SIG-M5 treated with dmso at 0.1 percent for 504 hours (cell line): ENCODE data around the gene L3MBTL4.

Experiments used
- DNase-seq: peaks from one replicate; lab custom pipeline; 2025; ENCODE audit not compliant: unreplicated experiment; lab: John Stamatoyannopoulos, UW

L3MBTL4 gene

GRCh38 chr18:6255886-6256285 is 158.8 kb downstream of the L3MBTL4 start:
- no peak for DNase-seq

- no peak for DNase-seq
These were observed 159.5 kb downstream of the L3MBTL4 start for GRCh38 chr18:6255116-6255705.

- DNase-seq, result no peak
These were observed 160.3 kb downstream of the L3MBTL4 start for GRCh38 chr18:6254456-6254855.

GRCh38 chr18:6251084-6251483 is 163.6 kb downstream of the L3MBTL4 start:
- no peak for DNase-seq

- no peak for DNase-seq
These were observed 164.9 kb downstream of the L3MBTL4 start for GRCh38 chr18:6249788-6250187.

- no peak for DNase-seq
These were observed 165.5 kb downstream of the L3MBTL4 start for GRCh38 chr18:6249170-6249569.

- no peak for DNase-seq
These were observed 166.7 kb downstream of the L3MBTL4 start for GRCh38 chr18:6248017-6248416.

- DNase-seq, result no peak
These were observed 172.7 kb downstream of the L3MBTL4 start for GRCh38 chr18:6242004-6242403.

- no peak for DNase-seq
These were observed 175.0 kb downstream of the L3MBTL4 start for GRCh38 chr18:6239716-6240115.

GRCh38 chr18:6236258-6236657 is 178.5 kb downstream of the L3MBTL4 start:
- no peak for DNase-seq

GRCh38 chr18:6222271-6222670 is 192.4 kb downstream of the L3MBTL4 start:
- DNase-seq, result no peak

- no peak for DNase-seq
These were observed 193.1 kb downstream of the L3MBTL4 start for GRCh38 chr18:6221602-6222014.

- DNase-seq, result no peak
These were observed 194.6 kb downstream of the L3MBTL4 start for GRCh38 chr18:6220129-6220528.

GRCh38 chr18:6219116-6219717 is 195.5 kb downstream of the L3MBTL4 start:
- DNase-seq, result peak; percentile 3

- no peak for DNase-seq
These were observed 198.8 kb downstream of the L3MBTL4 start for GRCh38 chr18:6215888-6216287.

- DNase-seq, result no peak
These were observed 203.6 kb downstream of the L3MBTL4 start for GRCh38 chr18:6211174-6211504.

- no peak for DNase-seq
These were observed 204.2 kb downstream of the L3MBTL4 start for GRCh38 chr18:6210349-6211173.

GRCh38 chr18:6207941-6208340 is 206.8 kb downstream of the L3MBTL4 start:
- DNase-seq, result no peak

GRCh38 chr18:6207116-6207515 is 207.6 kb downstream of the L3MBTL4 start:
- DNase-seq, result no peak

- DNase-seq, result no peak
These were observed 209.0 kb downstream of the L3MBTL4 start for GRCh38 chr18:6205706-6206105.

GRCh38 chr18:6204476-6204875 is 210.2 kb downstream of the L3MBTL4 start:
- no peak for DNase-seq

GRCh38 chr18:6203791-6204190 is 210.9 kb downstream of the L3MBTL4 start:
- no peak for DNase-seq
